IMR-90 (cell line): ENCODE data around the gene RAET1G. TPM values are rescaled to one million over a fixed set of nuclear protein-coding genes. Genes with fewer than 3 reads are reported as not detected.

Experiments
- ATAC-seq: fragments of 200-7000 bp; cut with Tn5 transposase; 2 replicates; pipeline ENCODE4 v1.9.1; 2020; ENCODE audit warnings: low read depth, mild to moderate bottlenecking, moderate library complexity
- BruUV-seq: library from RNA; stranded (reverse); fragments of 400-500 nt; replicated peaks from 2 replicates; lab custom pipeline; 2021; lab: Mats Ljungman, UMichigan
- CTCF ChIA-PET: fragments of 300-600 bp; formaldehyde crosslinking; extraction: SDS; loops from one replicate; lab custom pipeline; 2021; ENCODE audit warnings: antibody characterized with exemption; lab: Yijun Ruan, JAX
- POLR2A ChIA-PET: fragments of 300-600 bp; sonication (Branson Sonifier 250); formaldehyde crosslinking; loops from one replicate; lab custom pipeline; 2022; ENCODE audit warnings: antibody characterized with exemption; ENCODE audit not compliant: unreplicated experiment; lab: Charles Lee
- DNase-seq: peaks from one replicate; pipeline ENCODE4 v3.0.0; 2013
- H2AFZ ChIP-seq: replicated peaks from 2 replicates; pipeline ENCODE3; 2013; ENCODE audit warnings: low read length, mild to moderate bottlenecking; ENCODE audit not compliant: poor library complexity
- H2AK5ac ChIP-seq: 2 replicates; pipeline ENCODE4 v1.6.1; 2013; ENCODE audit warnings: low read depth, low read length, inconsistent platforms
- H2AK9ac ChIP-seq: replicated peaks from 2 replicates; pipeline ENCODE3; 2013; ENCODE audit warnings: mild to moderate bottlenecking, low read depth, low read length, moderate library complexity; ENCODE audit not compliant: poor library complexity
- H2BK120ac ChIP-seq: 2 replicates; pipeline ENCODE4 v1.6.1; 2013; ENCODE audit warnings: low read depth, low read length, inconsistent platforms
- H2BK15ac ChIP-seq: 3 replicates; pipeline ENCODE4 v1.6.1; 2013; ENCODE audit warnings: low read depth, low read length, inconsistent platforms
- H2BK20ac ChIP-seq: 2 replicates; pipeline ENCODE4 v1.6.1; 2013; ENCODE audit warnings: low read depth, mild to moderate bottlenecking, inconsistent platforms, low read length, moderate library complexity
- H2BK5ac ChIP-seq: 2 replicates; pipeline ENCODE4 v1.6.1; 2013; ENCODE audit warnings: mild to moderate bottlenecking, low read depth, low read length, inconsistent platforms; ENCODE audit not compliant: poor library complexity, severe bottlenecking
- H3K14ac ChIP-seq: replicated peaks from 2 replicates; pipeline ENCODE4 v1.6.1; 2013; ENCODE audit warnings: low read depth, low read length, inconsistent platforms
- H3K18ac ChIP-seq: 2 replicates; pipeline ENCODE4 v1.6.1; 2013; ENCODE audit warnings: low read depth, low read length, control low read depth
- H3K23ac ChIP-seq: 2 replicates; pipeline ENCODE4 v1.6.1; 2013; ENCODE audit warnings: low read depth, low read length, inconsistent platforms
- H3K27ac ChIP-seq: 2 replicates; pipeline ENCODE4 v1.5.1; 2013; ENCODE audit warnings: mild to moderate bottlenecking, control low read depth, low read length; ENCODE audit not compliant: insufficient read depth
- H3K27me3 ChIP-seq: 2 replicates; pipeline ENCODE4 v1.6.1; 2013; ENCODE audit warnings: low read length; ENCODE audit not compliant: control insufficient read depth, insufficient read depth
- H3K36me3 ChIP-seq: 2 replicates; pipeline ENCODE4 v1.6.1; 2013; ENCODE audit warnings: low read length, mixed read lengths; ENCODE audit not compliant: control insufficient read depth, insufficient read depth
- H3K4ac ChIP-seq: 2 replicates; pipeline ENCODE4 v1.6.1; 2013; ENCODE audit warnings: low read depth, low read length, inconsistent platforms
- H3K4me1 ChIP-seq: 2 replicates; pipeline ENCODE4 v1.6.1; 2013; ENCODE audit warnings: low read length, mixed read lengths; ENCODE audit not compliant: control insufficient read depth, insufficient read depth
- H3K4me2 ChIP-seq: 2 replicates; pipeline ENCODE4 v1.6.1; 2013; ENCODE audit warnings: low read depth, mild to moderate bottlenecking, control low read depth, low read length, moderate library complexity
- H3K4me3 ChIP-seq: 2 replicates; pipeline ENCODE4 v1.5.1; 2013; ENCODE audit warnings: low read depth, mild to moderate bottlenecking, control low read depth, low read length, moderate library complexity; ENCODE audit not compliant: insufficient read depth
- H3K56ac ChIP-seq: 2 replicates; pipeline ENCODE4 v1.6.1; 2013; ENCODE audit warnings: low read length, inconsistent platforms; ENCODE audit not compliant: insufficient read depth; ENCODE audit errors: extremely low read depth
- H3K79me1 ChIP-seq, 2 experiments: 2 replicates each; pipeline ENCODE4 v1.6.1; 2013; ENCODE audit warnings: low read length in 2 of 2, inconsistent platforms in 1 of 2, low read depth in 1 of 2
- H3K9ac ChIP-seq: 2 replicates; pipeline ENCODE4 v1.6.1; 2013; ENCODE audit warnings: low read depth, low read length, control low read depth
- H3K9me1 ChIP-seq: 2 replicates; pipeline ENCODE4 v1.6.1; 2013; ENCODE audit warnings: low read length, inconsistent platforms; ENCODE audit not compliant: insufficient read depth
- H3K9me3 ChIP-seq: 2 replicates; pipeline ENCODE4 v1.6.1; 2013; ENCODE audit warnings: low read length; ENCODE audit not compliant: control insufficient read depth, insufficient read depth
- H4K20me1 ChIP-seq: 2 replicates; pipeline ENCODE4 v1.6.1; 2013; ENCODE audit warnings: low read length, inconsistent platforms; ENCODE audit not compliant: insufficient read depth
- H4K5ac ChIP-seq: 2 replicates; pipeline ENCODE4 v1.6.1; 2013; ENCODE audit warnings: mild to moderate bottlenecking, low read depth, low read length, control low read depth
- H4K8ac ChIP-seq, 2 experiments: 2 replicates each; pipeline ENCODE4 v1.6.1; 2013; ENCODE audit warnings: low read depth in 2 of 2, low read length in 2 of 2, control low read depth in 1 of 2, inconsistent platforms in 1 of 2
- H4K91ac ChIP-seq: 2 replicates; pipeline ENCODE4 v1.6.1; 2013; ENCODE audit warnings: low read depth, low read length, inconsistent platforms; ENCODE audit not compliant: insufficient read depth
- CEBPB ChIP-seq: IDR thresholded peaks from 2 replicates; pipeline ENCODE4 v1.6.1; 2012; ENCODE audit warnings: low read depth, low read length, improper control_type of control experiment
- CHD1 ChIP-seq: IDR thresholded peaks from 2 replicates; pipeline ENCODE4 v1.6.1; 2012; ENCODE audit warnings: low read depth, low read length, improper control_type of control experiment
- FOS ChIP-seq: fragments of 150-350 bp; IDR thresholded peaks from 2 replicates; pipeline ENCODE4 v1.6.1; 2016; ENCODE audit warnings: low read depth, low read length
- MAFK ChIP-seq: IDR thresholded peaks from 2 replicates; pipeline ENCODE4 v1.6.1; 2012; ENCODE audit warnings: low read depth, low read length, improper control_type of control experiment
- MAZ ChIP-seq: IDR thresholded peaks from 2 replicates; pipeline ENCODE4 v1.6.1; 2012; ENCODE audit warnings: low read depth, mild to moderate bottlenecking, low read length, improper control_type of control experiment, moderate library complexity, borderline replicate concordance
- POLR2A ChIP-seq: IDR thresholded peaks from 2 replicates; pipeline ENCODE4 v1.6.1; 2012; ENCODE audit warnings: mild to moderate bottlenecking, low read depth, low read length
- RCOR1 ChIP-seq: IDR thresholded peaks from 2 replicates; pipeline ENCODE4 v1.6.1; 2012; ENCODE audit warnings: mild to moderate bottlenecking, low read length, improper control_type of control experiment; ENCODE audit not compliant: insufficient replicate concordance
- USF2 ChIP-seq: fragments of 150-350 bp; IDR thresholded peaks from 2 replicates; pipeline ENCODE4 v1.6.1; 2017; ENCODE audit warnings: mild to moderate bottlenecking, antibody characterized with exemption, low read length, low read depth
- WGBS, 2 experiments: methylation state at CpG; one replicate each; pipeline versions ENCODE4 v1.1.5 to v1.1.7; 2013; ENCODE audit warnings: missing lambda C conversion rate in 2 of 2; ENCODE audit not compliant: insufficient read length in 1 of 2; ENCODE audit errors: extremely low coverage in 2 of 2; 5-methylcytosine and 5-hydroxymethylcytosine counted together
- dilution Hi-C: fragments of 300-500 bp; cut with HindIII; formaldehyde crosslinking; loops from one replicate; pipeline ENCODE4 v1.14.3; 2018; ENCODE audit warnings: low sequenced_read_pairs; ENCODE audit not compliant: unreplicated experiment
- in situ Hi-C: fragments of 300-500 bp; cut with MboI; formaldehyde crosslinking; loops from 3 replicates; pipeline ENCODE4 v1.14.3; 2019; ENCODE audit warnings: low sequenced_read_pairs, inconsistent platforms, mixed read lengths
- intact Hi-C: fragments of 100-400 bp; cut with micrococcal nuclease; formaldehyde crosslinking; loops from 2 replicates; pipeline ENCODE4 v1.10.0; 2022
- polyA plus RNA-seq, 3 experiments: library from polyadenylated mRNA; depleted of rRNA; stranded (reverse); fragments of >200 nt; gene quantifications; 2 replicates each; pipeline ENCODE4 v1.2.3, GENCODE V29; 2012; ENCODE audit warnings: low replicate concordance in 1 of 3
- total RNA-seq: library from RNA; depleted of rRNA; stranded (reverse); fragments of >200 nt; gene quantifications from 2 replicates; pipeline ENCODE4 v1.2.3, GENCODE V29; 2012

The RAET1G gene
- total and polyA plus RNA-seq, 2 of the 4 experiments (the other 2 are of a cell fraction): 1.3 to 4.2 TPM

GRCh38 chr6:149933461-149933860 lies 10.5 kb upstream of the RAET1G start (continued):
- TF ChIP-seq FOS (no peak), MAZ (no peak), CHD1 (no peak)

- Histone ChIP-seq H2BK120ac (no peak overlapping the region), H2AK9ac (no peak overlapping the region), H3K18ac (no peak overlapping the region), H3K56ac (no peak overlapping the region), H3K79me1 (no peaks in the 10 kb centered on the region), H2AFZ (no peak overlapping the region), H3K4me2 (no peak overlapping the region), H4K20me1 (no peaks in the 10 kb centered on the region), H3K14ac (no peak overlapping the region), H3K36me3 (no peaks in the 10 kb centered on the region), H3K23ac (no peak overlapping the region), H3K9me1 (no peaks in the 10 kb centered on the region), H2AK5ac (peak overlapping the region; percentile 44; the same call in 1 of the 2 replicates), H2BK15ac (no peak overlapping the region), H3K4me3 (no peak overlapping the region), H4K91ac (no peak overlapping the region), H4K5ac (no peak overlapping the region), H3K4me1 (no peaks in the 10 kb centered on the region), H3K9ac (no peak overlapping the region), H4K8ac (no peak overlapping the region), H2BK20ac (no peak overlapping the region), H3K27ac (no peak overlapping the region), H3K4ac (no peak overlapping the region), H2BK5ac (no peak overlapping the region), H3K9me3 (no peaks in the 10 kb centered on the region), H3K27me3 (peaks cover 43% of the 10 kb centered on the region)
- DNase-seq (no peak), ATAC-seq (no peak)
- POLR2A ChIA-PET: no interaction called here
- CTCF ChIA-PET: no interaction called here
- WGBS, 2 experiments: no CpG with 5 or more reads among the region's 5 CpGs
- TF ChIP-seq USF2: no peak
- TF ChIP-seq POLR2A: no peak
- no peak for TF ChIP-seq RCOR1
- TF ChIP-seq MAFK: no peak
- no peak for TF ChIP-seq CEBPB
- intact Hi-C loops (loop anchor here (5.0 to 10.0 kb wide), 2 partner anchors 404 to 882 kb away; no protein-coding TSS in a partner anchor), in situ Hi-C loops (loop anchor here (10.0 to 25.0 kb wide), 2 partner anchors 404 to 882 kb away; no protein-coding TSS in a partner anchor), dilution Hi-C loops (no loop called here)
- BruUV-seq: no TSS peak
These were observed 10.1 kb upstream of the RAET1G start for GRCh38 chr6:149933036-149933435.
